GM06990 (cell line): Measurements from ENCODE around the gene LAMA4.

ENCODE experiments used
- DNase-seq: peaks from one replicate; pipeline ENCODE4 v3.0.0-alpha.2; 2011; ENCODE audit not compliant: insufficient read length; ENCODE audit errors: extremely low read depth
- H3K27me3 ChIP-seq: replicated peaks from 2 replicates; pipeline ENCODE4 v1.6.0; 2011; ENCODE audit warnings: low read length; ENCODE audit not compliant: control insufficient read depth, insufficient read depth
- H3K36me3 ChIP-seq: 2 replicates; pipeline ENCODE4 v1.5.1; 2011; ENCODE audit warnings: low read length; ENCODE audit not compliant: control insufficient read depth, insufficient read depth
- H3K4me3 ChIP-seq: replicated peaks from 2 replicates; pipeline ENCODE4 v1.5.1; 2011; ENCODE audit warnings: low read depth, mild to moderate bottlenecking, control low read depth, low read length
- TF ChIP-seq, protein P1 (sequence below): IDR thresholded peaks from 2 replicates; pipeline ENCODE4 v1.5.1; 2011; ENCODE audit warnings: low read length, control low read depth, mild to moderate bottlenecking, inconsistent platforms; ENCODE audit not compliant: insufficient read depth, poor library complexity, severe bottlenecking

LAMA4 gene

DNA sequence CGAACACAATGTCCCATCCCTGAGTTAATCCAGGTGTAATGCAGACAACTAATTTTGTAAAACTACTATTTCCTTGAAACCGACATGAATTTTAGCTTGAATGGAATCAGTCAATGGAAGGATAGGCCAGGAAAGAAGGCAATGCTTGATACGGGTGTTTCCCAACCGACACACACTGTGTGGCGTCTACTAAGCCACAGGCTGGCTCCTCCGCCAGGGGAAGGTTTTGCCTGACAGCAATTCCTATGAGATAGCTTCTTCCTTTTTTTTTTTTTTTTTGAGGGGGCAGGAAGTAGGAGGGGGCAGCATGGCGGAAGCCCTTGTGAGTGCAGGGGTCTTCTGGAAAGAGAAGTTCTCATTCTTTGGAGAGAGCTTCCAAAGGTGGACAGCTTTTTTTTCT is 12.0 kb upstream of the LAMA4 start:
- TF ChIP-seq, protein P1, sequence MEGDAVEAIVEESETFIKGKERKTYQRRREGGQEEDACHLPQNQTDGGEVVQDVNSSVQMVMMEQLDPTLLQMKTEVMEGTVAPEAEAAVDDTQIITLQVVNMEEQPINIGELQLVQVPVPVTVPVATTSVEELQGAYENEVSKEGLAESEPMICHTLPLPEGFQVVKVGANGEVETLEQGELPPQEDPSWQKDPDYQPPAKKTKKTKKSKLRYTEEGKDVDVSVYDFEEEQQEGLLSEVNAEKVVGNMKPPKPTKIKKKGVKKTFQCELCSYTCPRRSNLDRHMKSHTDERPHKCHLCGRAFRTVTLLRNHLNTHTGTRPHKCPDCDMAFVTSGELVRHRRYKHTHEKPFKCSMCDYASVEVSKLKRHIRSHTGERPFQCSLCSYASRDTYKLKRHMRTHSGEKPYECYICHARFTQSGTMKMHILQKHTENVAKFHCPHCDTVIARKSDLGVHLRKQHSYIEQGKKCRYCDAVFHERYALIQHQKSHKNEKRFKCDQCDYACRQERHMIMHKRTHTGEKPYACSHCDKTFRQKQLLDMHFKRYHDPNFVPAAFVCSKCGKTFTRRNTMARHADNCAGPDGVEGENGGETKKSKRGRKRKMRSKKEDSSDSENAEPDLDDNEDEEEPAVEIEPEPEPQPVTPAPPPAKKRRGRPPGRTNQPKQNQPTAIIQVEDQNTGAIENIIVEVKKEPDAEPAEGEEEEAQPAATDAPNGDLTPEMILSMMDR, result no peak
- no peaks in the 10 kb centered on the region for H3K36me3 ChIP-seq
- H3K4me3 ChIP-seq, result no peak overlapping the region
- DNase-seq, result no peak
- no peaks in the 10 kb centered on the region; the same call in 1 of the 2 replicates for H3K27me3 ChIP-seq

DNA sequence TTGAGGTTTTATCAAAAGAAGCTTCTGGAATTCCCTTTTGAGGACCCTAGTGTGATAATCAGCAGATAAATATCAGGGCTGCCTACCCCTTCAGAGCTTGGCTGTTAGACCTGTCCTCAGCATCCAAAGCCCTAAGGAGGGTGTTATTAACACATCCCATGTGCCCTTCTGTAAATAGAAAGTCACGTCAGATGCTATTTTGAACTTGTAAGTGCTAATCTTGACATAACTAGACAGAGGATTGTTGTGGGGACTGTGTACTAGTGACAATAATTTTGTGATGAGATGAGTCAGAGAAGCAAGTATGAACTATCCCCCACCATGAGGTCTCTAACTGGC is 4.9 kb upstream of the LAMA4 start:
- no peak overlapping the region for H3K4me3 ChIP-seq
- DNase-seq, result no peak
- H3K36me3 ChIP-seq, result no peaks in the 10 kb centered on the region
- H3K27me3 ChIP-seq, result no peaks in the 10 kb centered on the region
- TF ChIP-seq, protein P1, result no peak

DNA sequence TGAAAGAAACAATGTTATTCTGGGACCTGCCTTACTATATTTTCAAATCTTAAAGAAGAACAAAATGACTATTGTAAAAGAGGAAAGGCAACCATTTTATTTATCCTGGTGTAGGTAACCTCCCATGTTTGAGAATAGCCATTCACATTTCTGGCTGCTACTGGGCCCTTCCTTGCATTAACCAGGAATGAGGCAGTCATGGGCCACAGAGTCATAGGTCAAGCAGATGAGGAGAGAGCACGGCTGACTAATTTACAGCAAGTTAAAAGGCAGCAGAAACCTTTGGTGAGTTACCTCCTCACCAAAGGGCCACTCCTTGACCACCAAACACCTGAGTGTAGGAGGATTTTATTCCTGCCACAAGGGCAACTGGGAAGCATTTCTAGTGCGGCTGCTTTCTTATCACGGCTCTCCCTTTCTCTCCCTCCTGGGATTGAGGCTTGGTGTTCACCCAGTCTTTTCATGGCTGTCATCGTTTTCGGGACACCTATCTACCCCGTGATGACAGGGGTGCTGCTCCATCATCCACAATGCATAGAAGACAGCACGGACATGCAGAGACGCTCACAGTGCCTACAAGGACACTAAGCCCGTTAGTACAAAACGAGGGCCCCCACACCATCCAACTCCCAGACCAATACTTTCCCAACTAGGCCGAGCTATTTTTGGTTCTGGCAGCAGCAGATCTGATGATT is 4.4 kb upstream of the LAMA4 start:
- TF ChIP-seq, protein P1, result no peak
- no peak for DNase-seq
- Histone ChIP-seq H3K36me3 (no peaks in the 10 kb centered on the region), H3K27me3 (peaks cover 2% of the 10 kb centered on the region; the same call in 1 of the 2 replicates), H3K4me3 (no peak overlapping the region)

DNA sequence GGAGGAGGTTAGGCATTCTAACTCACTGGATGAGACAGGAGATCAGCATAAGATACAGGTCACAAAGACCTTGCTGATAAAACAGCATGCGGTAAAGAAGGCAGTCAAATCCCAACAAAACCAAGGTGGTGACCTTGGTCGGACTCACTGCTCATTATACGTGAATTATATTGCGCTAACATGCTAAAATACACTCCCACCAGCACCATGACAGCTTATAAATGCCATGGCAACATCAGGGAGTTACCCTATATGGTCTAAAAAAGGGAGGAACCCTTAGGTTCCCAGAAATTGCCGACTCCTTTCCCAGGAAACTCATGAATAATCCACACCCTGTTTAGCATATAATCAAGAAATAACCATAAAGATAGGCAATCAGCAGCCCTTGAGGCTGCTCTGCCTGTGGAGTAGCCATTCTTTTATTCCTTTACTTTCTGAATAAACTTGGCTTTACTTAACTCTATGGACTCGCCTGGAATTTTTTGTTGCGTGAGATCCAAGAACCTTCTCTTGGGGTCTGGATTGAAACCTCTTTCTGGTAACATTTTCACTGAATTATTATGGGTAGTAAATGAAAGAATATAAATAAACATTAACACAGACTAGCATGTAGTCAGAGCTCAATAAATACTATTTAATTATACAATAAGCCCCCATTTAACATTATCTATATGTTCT is 3.0 kb upstream of the LAMA4 start:
- no peak for DNase-seq
- TF ChIP-seq, protein P1, result no peak
- peaks cover 4% of the 10 kb centered on the region for H3K27me3 ChIP-seq
- no peak overlapping the region for H3K4me3 ChIP-seq
- no peaks in the 10 kb centered on the region for H3K36me3 ChIP-seq

DNA sequence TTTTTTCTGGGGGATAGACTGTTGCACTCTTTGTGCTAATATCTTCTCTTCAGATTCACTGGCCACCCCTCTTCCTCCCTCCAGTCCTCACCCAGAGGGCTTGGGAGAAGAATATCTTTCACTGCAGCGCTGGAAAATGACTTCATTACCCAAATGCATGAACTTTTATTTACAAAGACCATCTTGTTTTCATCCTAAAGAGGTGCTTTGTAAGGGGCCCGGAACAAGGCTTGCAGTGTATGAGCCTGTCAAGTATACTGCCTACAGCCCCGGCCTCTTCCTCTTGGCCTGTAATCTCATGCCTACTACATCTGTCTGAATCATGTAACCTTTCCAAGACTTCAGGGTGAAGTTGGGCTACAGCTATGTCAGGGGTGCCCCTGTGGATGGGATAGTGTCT is 554 bp upstream of the LAMA4 start:
- H3K4me3 ChIP-seq, result no peak overlapping the region
- TF ChIP-seq, protein P1, result no peak
- peaks cover 4% of the 10 kb centered on the region for H3K27me3 ChIP-seq
- no peaks in the 10 kb centered on the region for H3K36me3 ChIP-seq
- no peak for DNase-seq
